HG02642 (cell line): ENCODE data around the gene MCRIP1.

Experiments
- ATAC-seq: cut with Tn5 transposase; IDR thresholded peaks from one replicate; pipeline ENCODE4 v1.9.1; 2021; ENCODE audit warnings: mild to moderate bottlenecking; ENCODE audit not compliant: unreplicated experiment, poor library complexity

MCRIP1 gene

DNA sequence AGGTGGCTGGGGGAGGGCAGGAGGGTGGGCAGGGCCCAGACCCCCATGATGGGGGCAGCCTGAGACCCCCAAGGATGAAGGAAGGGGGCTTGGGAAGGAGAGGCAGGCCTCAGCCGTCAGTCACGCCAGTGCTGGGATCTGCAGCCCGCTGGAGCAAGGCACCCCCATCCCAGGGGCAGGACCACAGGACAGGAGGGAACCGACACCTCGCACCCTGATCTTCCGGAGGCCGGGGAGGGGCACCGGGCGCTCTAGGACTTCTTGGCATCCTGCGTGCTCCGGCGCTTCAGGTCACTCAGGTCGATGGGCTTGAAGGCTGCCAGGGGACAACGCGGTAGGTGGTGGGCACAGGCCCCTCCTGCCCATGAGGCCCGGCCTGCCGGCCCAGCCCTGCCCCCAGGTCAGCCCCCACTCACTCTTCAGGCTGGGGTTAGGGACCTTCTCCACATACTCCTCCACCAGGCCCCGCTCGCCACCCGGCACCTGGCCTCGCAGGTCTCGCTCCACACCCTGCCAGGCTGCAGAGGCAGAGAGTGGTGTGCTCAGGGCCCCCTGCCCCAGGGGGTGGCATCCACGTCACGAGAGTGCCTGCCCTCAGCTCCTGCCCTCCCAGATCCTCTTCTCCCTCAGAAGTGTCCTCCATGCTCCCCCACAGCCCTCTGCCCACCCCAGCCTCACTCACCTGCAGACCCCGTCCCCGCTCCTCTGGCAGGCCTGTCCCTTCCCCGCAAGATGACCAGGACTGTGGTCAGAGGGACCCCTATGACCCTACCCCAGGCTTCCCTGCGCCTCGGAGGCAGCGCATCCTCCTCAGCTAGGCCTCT is 9.9 kb downstream of the MCRIP1 start:
- no peak for ATAC-seq

DNA sequence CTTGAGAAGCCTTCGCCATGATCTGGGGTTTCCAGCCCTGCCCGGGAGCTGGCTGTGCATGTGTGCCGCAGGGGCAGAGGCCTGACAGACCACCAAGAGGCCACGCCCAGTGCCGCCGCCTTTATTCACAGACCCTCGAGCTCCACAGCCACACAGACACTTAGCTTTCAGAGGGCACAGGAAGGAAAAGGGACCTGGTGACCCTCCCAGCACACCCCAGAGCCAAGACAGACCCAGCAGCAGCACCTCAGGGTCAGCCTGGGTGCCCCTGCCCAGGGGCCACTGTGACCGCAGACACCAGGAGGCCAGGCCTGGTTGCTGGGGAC is 10.8 kb downstream of the MCRIP1 start:
- no peak for ATAC-seq

DNA sequence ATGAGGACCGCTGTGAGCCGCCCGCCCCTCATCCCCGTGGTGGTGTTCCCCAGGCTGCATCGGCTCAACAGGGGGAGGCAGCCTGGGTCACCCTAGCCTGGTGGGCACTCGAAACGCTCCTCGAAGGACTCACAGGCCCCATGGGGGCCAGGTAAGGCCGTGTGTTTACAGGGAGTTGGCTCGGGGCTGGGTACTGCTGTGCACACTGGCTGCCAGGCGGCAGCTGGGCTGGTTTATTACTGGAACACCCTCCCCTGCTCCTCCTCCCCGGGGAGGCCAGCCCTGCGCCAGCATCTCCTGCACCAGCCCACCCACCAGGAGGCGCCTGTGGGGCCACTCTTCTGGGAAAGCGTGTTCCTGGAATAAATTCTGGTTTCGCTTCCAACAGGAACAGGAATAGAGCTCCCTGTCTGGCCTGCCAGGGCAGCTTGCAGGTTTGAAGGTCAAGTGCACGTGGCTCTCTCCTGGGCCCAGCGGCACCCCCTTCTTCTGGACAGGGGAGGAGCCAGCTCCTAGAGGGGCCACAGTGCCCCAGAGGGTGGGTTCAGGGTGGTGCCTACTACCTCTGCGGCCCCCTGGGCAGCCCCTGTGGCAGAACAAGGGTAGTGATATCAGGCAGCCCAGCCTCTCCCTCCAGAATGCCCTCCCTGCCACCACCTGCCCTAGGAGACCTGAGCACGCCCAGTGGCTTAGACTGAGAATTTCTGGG is 11.3 kb downstream of the MCRIP1 start:
- no peak for ATAC-seq

DNA sequence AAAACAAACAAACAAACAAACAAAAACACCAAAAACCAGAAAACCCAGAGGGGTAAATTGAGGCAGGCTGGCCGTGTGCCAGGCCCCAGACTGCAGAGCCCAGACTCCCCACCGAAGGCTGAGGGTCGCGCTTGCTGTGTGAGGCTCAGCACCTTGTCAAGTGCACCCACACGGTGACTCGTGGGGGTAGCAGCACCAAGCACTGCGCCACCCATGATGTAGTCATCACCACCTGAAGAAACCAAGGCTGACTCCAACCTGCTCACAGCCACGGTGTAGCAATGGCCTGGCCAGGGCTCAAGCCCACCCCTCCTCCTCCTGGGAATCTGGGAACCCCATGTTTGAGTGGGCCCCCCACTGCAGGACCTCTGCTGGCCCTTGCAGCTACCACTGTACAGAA is 11.9 kb downstream of the MCRIP1 start:
- ATAC-seq, result no peak

DNA sequence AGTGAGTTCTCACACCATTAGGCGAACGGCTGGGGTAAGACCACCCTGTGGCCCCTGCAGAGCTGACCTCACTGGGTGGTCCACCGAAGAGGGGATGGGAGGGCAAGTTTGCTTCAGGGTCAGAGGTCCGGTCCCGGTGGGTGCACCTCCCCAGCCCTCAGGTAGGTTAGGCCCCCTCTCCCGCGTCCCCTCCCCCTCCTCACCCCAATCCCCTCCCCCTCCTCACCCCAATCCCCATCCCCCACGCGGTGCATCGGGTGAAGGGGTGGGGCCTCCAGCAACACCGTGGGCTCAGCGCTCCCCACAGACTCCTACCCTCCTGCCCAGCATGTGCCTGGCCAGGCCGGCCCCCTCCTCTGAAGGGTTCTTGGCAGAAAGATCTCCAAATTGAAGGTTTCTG is 13.4 kb downstream of the MCRIP1 start:
- no peak for ATAC-seq

DNA sequence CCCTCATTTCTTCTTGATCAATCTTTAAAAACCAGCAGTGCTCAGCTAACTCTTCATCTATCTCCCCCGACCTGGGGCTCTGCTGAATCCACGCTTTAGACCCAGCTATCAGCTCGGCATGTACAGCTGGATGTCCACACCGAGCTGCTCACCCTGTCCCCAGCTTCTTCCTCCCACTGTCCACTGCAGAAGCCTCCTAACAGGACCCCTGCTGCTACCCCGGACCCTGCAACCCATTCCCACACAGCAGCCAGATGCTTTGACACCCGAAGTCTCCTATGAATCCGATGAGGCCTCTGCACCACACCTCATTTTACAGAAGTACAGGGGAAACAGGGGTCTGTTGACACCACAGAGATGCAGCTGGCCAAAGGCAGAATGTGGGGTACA is 15.3 kb downstream of the MCRIP1 start:
- ATAC-seq, result no peak

DNA sequence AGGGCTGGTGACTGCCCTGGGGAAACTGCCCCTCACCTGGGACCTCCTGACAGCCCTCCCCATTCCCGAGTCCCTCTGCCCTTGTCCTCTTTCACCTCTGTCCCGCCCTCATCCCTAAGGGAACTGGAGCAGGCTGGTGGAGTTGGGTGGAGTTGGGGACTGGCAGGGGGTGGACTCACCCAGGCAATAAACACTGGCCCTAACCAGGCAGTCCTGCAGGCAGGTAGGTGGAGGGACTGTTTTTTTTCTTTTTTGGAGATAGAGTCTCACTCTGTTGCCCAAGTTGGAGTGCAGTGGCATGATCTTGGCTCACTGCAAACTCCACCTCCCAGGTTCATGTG is 17.5 kb downstream of the MCRIP1 start:
- no peak for ATAC-seq

DNA sequence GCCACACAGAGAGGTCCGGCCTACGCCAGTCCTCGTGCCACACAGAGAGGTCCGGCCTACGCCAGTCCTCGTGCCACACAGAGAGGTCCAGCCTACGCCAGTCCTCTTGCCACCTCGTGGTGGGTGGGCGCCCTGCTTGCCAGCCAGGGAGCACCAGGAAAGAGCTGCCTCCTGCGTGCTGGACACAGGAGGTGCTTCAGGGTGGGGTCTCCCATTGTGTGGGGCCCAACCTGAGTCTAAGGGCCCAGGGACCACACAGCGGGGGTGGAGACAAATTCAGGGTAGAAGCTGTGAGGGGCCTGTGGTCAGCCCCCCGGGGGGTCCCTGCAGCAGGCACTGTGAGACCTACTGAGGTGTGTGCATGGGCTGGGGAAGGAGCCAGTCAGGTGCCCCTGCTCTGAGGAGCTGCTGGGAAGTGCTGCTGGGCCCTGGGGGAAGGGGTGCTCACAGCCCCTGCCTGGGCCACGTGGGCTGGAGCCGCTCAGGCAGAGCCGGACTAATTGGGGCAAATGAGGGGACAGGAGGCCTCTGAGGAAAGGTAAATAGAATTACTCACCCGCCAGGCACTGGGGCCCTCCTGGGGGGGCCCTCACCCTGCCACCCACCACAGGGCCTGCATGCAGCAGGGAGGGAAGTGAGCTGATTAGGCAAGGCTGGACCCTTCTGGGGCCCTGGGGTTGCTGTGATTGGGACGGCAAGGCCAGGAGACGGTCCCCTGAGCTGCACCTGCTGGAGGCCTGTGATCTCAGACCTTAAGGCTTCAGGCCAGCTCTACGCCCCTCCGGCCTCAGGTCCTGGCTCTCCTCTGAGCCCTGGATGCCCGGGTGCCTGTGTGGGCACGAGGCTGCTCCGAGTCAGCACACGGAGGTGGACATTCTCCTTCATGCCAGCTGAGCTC is 18.1 kb downstream of the MCRIP1 start:
- ATAC-seq, result no peak

DNA sequence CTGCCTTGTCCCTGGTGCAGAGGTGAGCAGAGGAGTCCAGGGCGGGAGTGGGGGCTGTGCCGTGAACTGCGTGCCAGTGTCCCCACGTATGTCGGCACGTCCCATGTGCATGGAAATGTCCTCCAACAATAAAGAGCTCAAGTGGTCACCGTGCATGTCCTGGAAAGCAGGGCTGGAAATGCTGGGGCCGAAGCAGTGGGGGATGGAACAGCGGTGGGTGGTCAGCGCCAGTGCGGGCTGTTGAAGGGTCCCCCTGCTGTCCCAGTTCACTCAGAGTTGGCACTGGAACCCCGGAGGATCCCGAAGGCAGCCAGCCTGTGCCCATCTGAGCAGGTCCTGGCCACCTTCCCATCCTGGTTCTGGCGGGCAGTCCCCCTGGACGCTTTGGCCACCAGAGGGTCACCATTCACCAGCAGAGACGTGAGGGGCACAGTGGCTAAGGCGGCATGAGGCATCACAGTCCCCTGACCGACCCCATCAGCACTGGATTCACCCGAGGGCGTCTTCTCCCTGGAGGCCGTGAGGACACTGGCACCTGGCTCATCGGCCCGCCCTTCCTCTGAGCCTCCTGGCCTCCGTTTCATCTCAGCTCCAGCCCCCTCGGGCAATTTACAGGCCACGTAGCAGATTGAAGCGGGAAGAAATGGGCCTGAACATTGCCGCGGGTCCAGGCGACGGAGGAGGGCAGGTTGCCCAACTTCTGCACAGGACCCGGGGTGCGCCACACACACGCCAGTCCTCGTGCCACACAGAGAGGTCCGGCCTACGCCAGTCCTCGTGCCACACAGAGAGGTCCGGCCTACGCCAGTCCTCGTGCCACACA is 19.0 kb downstream of the MCRIP1 start:
- ATAC-seq, result no peak

DNA sequence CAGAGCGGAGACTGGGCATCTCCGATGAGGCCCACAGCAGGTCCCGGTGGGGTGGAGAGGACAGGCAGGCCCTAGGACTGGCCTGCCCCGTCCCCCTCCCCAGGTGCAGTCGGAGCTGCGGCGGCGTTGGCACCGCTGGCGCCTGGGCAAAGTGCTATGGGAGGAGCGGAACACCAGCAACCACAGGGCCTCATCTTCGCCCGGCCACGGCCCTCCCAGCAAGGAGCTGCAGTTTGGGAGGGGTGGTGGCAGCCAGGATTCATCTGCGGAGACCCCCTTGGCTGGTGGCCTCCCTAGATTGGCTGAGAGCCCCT is 19.8 kb downstream of the MCRIP1 start:
- no peak for ATAC-seq

DNA sequence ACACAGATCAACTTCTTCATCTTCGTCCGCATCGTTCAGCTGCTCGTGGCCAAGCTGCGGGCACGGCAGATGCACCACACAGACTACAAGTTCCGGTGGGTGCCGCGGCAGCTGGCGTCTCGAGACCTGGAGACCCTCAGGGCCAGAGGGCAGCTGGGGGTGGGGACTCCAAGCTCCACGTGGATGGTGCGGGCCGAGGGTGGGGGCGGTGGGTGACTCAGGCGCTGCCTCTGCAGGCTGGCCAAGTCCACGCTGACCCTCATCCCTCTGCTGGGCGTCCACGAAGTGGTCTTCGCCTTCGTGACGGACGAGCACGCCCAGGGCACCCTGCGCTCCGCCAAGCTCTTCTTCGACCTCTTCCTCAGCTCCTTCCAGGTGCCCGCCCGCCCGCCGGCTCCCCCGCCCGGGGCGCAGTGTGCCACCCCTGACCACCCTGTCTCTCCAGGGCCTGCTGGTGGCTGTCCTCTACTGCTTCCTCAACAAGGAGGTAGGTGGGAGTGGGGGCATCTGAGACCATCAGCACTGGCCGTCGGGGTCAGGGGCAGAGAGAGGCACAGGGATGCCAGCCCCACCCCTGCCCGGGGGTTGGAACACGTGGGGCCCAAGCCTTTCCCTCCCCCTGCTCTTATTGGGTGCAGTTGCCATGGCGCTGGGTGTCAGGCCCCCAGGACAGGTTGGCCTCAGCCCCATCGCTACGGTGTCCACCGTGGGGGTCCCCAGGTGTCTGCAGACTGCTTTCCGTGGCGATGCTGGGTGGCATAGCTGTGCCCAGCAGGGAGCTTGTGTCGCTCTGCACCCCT is 20.3 kb downstream of the MCRIP1 start:
- no peak for ATAC-seq

DNA sequence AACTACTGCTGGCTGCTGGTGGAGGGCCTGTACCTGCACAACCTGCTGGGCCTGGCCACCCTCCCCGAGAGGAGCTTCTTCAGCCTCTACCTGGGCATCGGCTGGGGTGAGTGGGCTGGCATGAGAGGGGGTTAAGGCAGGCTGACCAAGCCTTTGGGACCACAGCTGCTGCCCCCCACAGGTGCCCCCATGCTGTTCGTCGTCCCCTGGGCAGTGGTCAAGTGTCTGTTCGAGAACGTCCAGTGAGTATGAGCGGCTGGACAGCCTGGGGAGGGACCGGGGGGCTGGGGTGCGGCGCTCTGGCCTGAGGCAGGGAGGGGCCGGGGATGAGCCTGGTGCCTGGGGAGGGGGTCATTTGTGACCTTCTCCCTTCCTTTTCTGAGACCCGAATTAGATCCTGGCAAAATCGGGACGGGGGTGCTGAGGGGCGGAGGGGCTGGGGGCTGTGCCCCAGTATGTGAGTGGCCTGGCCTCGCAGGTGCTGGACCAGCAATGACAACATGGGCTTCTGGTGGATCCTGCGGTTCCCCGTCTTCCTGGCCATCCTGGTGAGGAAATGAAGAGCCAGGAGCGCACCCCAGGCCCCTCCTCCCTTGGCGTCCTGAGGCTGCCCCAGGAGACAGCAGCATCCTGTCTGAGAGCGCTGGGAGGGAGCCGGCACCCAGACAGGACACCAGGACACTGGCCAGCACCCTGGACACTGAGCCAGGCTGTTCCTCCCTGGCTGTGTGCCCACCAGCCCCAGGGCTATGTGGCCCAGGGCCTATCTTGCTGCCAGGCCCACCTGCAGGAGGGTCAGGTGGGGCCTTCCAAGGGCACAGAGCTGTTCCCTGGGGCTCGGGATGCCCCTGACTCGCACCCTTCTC is 21.2 kb downstream of the MCRIP1 start:
- no peak for ATAC-seq

DNA sequence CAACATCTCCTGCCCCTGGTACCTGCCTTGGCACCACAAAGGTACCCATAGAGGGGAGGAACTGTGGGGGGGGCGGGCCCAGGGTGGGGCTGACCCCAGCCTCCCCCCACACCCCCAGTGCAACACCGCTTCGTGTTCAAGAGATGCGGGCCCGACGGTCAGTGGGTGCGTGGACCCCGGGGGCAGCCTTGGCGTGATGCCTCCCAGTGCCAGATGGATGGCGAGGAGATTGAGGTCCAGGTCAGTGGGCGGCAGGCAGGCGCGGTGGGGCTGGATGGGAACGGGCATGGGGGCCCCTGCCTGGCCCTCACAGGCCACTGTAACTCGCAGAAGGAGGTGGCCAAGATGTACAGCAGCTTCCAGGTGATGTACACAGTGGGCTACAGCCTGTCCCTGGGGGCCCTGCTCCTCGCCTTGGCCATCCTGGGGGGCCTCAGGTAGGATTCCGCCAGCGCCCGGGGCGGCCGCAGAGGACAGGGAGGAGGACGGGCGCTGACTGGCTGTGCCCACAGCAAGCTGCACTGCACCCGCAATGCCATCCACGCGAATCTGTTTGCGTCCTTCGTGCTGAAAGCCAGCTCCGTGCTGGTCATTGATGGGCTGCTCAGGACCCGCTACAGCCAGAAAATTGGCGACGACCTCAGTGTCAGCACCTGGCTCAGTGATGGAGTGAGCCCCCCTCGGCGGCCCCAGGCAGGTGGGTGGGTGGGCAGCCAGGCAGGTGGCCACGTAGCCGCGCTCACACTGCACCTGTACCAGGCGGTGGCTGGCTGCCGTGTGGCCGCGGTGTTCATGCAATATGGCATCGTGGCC is 22.0 kb downstream of the MCRIP1 start:
- no peak for ATAC-seq

DNA sequence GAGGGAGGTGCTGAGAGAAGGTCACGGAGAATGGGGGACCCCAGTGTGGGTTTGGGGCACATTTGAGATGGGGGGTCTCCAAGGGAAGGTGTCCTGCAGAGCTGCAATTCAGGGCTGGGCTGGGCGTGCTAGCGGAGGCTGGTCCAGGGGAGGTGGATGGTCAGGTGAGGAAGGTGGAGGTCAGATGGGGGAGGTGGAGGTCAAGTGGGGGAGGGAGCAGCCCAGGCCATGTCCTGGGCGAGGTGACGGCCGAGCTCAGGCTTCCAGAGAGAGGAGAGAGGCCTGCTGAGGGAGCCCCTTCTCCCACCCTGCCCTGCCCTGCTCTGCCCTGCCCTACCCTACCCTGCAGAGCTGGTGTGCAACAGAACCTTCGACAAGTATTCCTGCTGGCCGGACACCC is 22.6 kb downstream of the MCRIP1 start:
- no peak for ATAC-seq

DNA sequence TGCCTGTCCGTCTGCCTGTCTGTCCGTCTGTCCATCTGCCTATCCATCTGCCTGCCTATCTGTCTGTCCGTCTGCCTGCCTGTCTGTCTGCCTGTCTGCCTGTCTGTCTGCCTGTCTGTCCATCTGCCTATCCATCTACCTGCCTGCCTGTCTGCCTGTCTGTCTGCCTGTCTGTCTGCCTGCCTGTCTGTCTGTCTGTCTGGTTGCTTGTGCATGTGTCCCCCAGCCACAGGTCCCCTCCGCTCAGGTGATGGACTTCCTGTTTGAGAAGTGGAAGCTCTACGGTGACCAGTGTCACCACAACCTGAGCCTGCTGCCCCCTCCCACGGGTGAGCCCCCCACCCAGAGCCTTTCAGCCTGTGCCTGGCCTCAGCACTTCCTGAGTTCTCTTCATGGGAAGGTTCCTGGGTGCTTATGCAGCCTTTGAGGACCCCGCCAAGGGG is 23.5 kb downstream of the MCRIP1 start:
- no peak for ATAC-seq

DNA sequence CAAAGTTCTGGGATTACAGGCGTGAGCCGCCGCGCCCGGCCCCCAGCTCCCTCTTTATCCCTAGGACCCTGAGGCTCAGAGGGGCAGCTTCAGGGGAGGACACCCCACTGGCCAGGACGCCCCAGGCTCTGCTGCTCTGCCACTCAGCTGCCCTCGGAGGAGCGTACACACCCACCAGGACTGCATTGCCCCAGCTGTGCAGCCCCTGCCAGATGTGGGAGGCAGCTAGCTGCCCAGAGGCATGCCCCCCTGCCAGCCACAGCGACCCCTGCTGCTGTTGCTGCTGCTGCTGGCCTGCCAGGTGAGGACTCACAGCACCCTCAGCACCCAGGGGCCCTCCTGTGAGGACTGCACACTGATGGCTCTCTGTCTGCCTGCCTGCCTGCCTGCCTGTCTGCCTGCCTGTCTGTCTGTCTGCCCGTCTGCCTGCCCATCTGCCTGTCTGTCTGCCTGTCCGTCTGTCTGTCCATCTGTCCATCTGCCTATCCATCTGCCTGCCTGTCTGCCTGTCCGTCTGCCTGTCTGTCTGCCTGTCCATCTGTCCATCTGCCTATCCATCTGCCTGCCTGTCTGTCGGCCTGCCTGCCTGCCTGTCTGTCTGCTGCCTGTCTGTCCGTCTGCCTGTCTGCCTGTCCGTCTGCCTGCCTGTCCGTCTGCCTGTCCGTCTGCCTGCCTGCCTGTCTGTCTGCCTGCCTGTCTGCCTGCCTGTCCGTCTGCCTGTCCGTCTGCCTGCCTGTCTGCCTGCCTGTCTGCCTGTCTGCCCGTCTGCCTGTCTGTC is 24.1 kb downstream of the MCRIP1 start:
- ATAC-seq, result no peak

DNA sequence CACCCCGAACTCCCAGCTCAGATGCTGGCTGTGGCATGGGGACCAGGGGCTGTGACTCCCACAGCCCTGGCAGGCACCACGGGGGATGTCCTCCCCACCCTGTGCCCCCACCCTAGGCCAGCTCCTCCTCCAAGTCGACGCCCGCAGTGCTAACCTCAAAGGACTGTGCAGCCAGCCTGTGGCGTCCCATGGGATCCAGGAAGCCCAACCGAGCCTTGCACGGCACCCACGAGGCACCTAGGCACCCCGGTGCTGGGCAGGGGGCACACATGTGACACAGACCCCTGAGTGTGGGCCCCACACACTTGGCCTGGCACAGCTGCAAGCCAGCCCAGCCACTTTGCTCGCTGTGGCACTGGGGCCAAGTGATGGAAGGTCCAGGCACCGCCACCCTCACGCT is 25.3 kb downstream of the MCRIP1 start:
- no peak for ATAC-seq
